Erythroblast (primary cell): ENCODE results near the gene VENTX.

Source experiments
- GATA1 ChIP-seq: IDR thresholded peaks from 2 replicates; pipeline ENCODE4 v1.6.1; 2011; ENCODE audit warnings: low read depth, mild to moderate bottlenecking, control low read depth, low read length, moderate library complexity
- POLR2A ChIP-seq: IDR thresholded peaks from 2 replicates; pipeline ENCODE4 v1.6.1; 2011; ENCODE audit warnings: mild to moderate bottlenecking, low read length

DNA sequence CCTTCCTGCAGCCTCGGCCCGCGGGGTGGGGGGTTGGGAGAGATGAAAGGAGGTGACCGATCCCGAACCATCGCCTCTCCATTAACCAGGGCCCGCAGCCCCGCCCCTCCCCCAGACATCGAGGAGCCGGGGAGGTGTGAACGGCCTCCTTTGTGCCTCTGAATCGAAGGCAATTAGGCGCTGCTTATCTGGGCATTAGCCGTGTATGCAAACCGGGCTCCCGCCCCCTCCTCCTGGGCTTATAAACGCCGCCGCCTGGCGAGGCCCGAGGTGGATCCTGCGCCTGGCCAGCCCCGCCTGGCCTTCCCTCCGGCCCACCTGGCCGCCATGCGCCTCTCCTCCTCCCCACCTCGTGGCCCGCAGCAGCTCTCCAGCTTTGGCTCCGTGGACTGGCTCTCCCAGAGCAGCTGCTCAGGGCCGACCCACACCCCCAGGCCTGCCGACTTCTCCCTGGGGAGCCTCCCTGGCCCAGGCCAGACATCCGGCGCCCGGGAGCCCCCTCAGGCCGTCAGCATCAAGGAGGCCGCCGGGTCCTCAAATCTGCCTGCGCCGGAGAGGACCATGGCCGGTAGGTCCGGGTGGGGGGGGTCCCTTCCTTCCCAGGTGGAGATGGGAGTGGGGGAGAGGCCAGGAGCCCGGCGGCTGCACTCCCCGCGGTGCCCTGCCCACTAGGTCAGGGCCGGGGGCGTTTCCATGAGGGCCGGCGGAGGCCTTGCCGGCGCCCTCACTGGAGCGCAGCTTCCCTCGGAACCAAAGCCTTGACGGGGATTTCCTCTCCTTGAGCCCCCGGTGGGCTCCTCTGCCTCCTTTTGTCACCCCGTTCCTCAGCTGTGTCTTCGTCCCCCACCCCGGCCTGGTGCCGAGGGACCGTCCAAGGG, at the start of gene VENTX:
- TF ChIP-seq POLR2A (no peak), GATA1 (no peak)
